Measurements from ENCODE around the gene DOCK7. TPM values are rescaled to one million over a fixed set of nuclear protein-coding genes. Genes with fewer than 3 reads are reported as not detected.

DOCK7 gene
- total and polyA plus RNA-seq, 2 of the 13 experiments (the other 11 are each of a cell fraction or from before 2014, with no cell fraction given): 45.7 to 67.2 TPM

GRCh38 chr1:62687903-62688686 lies at the start of gene DOCK7 (continued):
- TF ChIP-seq ZNF646 (CRISPR knock-in tag; IDR thresholded peaks at IDR 0.05): no peak
- no peak for TF ChIP-seq MBNL3 (CRISPR knock-in tag; conservative IDR thresholded peaks at IDR 0.05)
- no peak for TF ChIP-seq HBP1 (CRISPR knock-in tag; IDR thresholded peaks at IDR 0.05; ENCODE audit: low read depth)
- TF ChIP-seq NR2F1 (CRISPR knock-in tag; IDR thresholded peaks at IDR 0.05): no peak
- no peak for TF ChIP-seq MIXL1 (CRISPR knock-in tag; IDR thresholded peaks at IDR 0.05)
- TF ChIP-seq ZNF280D (CRISPR knock-in tag; IDR thresholded peaks at IDR 0.05): peak; percentile 54; the same call in 1 of the 2 replicates
- no peak for TF ChIP-seq SMYD3 (CRISPR knock-in tag; IDR thresholded peaks at IDR 0.05)
- 0 out of 2 replicates have a peak, but pooled peaks have one; percentile 43 for TF ChIP-seq NR0B2 (CRISPR knock-in tag; IDR thresholded peaks at IDR 0.05)
- TF ChIP-seq KDM5B (CRISPR knock-in tag; IDR thresholded peaks at IDR 0.05; ENCODE audit: borderline replicate concordance): peak; percentile 67; the same call in 1 of the 2 replicates
- TF ChIP-seq FOXP1 (IDR thresholded peaks at IDR 0.05): no peak
- no peak for TF ChIP-seq FOXP1 (CRISPR knock-in tag; IDR thresholded peaks at IDR 0.05)
- no peak for TF ChIP-seq ZBTB38 (CRISPR knock-in tag; IDR thresholded peaks at IDR 0.05)
- TF ChIP-seq MAFG (CRISPR knock-in tag; IDR thresholded peaks at IDR 0.05): no peak
- 0 out of 2 replicates have a peak, but pooled peaks have one; percentile 36 for TF ChIP-seq ARNT2 (CRISPR knock-in tag; IDR thresholded peaks at IDR 0.05; ENCODE audit: low read depth)
- no peak for TF ChIP-seq ZNF205 (CRISPR knock-in tag; IDR thresholded peaks at IDR 0.05)
- peak; percentile 27; the same call in 1 of the 2 replicates for TF ChIP-seq ZNF580 (CRISPR knock-in tag; IDR thresholded peaks at IDR 0.05; ENCODE audit: borderline replicate concordance, low read depth)
- TF ChIP-seq SMC3 (IDR thresholded peaks at IDR 0.05; ENCODE audit: low read length): no peak
- no peak for TF ChIP-seq ATRX (CRISPR knock-in tag; IDR thresholded peaks at IDR 0.05; ENCODE audit: borderline replicate concordance)

Data from HepG2 (cell line).